Kidney glomerular epithelial cell (primary cell): ENCODE measurements around the gene TRAM2.
A peak's percentile ranks its signal among the peaks of the same experiment; 100 is the strongest.

Experiments used
- DNase-seq: peaks from one replicate; lab custom pipeline; 2025; lab: John Stamatoyannopoulos, UW

Gene TRAM2

GRCh38 chr6:52595000-52595795, 18.3 kb upstream of the TRAM2 start:
- peak; percentile 100 for DNase-seq

DNA sequence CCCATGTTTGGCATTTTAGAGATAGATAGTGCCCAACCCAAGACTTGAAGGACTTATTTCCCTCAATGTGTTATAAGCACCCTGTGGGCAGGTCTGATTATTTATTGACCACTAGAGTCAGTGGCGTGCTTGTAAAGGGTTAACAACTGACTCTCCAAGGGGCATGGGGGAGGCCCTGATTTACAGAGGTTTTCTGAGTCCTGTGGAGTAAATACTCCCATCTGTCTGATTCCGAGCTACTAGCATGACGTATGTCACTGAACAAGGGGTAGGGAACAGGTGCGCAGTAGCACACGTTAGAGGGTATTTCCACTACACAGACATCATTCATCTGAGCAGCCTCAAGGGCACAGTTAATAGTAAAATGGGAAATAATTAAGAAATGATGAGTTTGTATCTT, 17.4 kb upstream of the TRAM2 start:
- no peak for DNase-seq

DNA sequence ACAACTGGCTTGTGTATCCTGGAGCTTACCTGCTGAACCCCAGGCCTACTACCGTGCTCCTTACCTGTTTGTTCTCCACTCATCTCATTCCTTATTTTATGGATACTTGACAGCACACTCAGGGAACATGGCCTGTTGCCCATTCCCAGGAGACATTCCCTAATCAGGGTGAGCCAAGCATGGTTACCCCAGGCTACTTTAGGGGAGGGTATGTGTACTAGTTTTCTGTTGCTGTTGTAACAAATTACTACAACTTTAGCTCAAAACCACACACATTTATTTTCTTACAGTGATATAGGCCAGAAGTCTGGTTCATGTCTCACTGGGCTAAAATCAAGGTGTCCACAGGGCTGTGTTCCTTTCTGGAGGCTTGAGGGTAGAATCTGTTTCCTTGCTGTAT, 15.0 kb upstream of the TRAM2 start:
- DNase-seq, result no peak

GRCh38 chr6:52590152-52590891, 13.5 kb upstream of the TRAM2 start:
- DNase-seq, result peak; percentile 59

DNA sequence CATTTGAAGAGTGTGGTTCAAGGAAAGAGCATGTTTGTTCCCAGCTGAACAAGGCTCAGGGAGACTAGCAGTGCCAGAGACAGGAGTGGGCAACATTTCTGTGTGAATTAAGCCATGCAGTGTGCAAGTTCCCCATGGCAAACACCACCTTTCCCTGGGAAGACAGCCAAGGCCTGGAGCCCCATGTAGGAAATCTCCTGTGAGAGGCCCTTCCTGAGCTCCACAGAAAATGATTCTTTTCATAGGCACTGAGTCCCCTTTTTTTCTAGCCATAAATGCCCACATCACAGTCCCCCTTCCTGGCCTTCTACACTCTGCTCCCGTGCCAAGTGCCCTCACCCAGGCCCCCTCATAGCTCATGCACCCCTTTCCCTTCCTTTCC, 11.8 kb upstream of the TRAM2 start:
- DNase-seq, result no peak

GRCh38 chr6:52588087-52588709, 11.3 kb upstream of the TRAM2 start:
- no peak for DNase-seq

DNA sequence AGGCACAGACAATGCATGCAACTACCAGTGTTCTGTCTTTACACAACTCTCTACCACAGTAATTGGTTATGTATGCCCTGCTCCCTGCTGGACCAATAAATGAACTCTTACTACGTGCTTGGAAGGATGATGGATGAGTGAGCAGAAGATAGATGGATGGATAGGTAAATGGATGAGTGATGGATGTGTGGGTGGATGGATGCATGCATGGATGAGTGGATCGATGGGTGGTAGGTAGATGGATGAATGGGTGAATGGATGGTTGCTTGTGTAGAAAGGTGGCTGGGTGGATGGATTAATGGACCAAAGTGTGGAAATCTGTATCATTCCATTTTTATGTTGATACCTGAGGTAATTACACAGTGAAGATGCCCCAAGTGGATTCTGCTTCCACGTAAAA, 10.1 kb upstream of the TRAM2 start:
- peak; percentile 44 for DNase-seq

- DNase-seq, result no peak
Observed at GRCh38 chr6:52584203-52584602, 7.3 kb upstream of the TRAM2 start.

DNA sequence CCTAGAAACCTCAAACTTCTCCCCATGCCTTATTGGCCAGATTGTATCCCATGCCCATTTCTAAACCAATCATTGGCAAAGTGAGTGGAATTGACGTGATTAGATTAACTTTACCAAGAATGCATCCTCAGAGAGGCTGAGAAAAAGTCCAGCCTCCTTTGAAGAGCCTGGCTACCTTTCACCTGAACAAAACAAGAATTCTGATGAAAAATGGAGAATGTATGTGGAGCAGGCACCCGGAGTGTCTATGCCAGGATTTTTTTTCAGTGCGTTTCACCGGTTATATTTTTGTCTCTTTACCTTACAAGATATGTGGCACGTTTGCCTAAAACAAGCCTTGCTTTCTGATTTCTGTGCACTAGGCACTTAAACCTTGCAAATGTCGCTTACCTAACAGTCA, 6.1 kb upstream of the TRAM2 start:
- no peak for DNase-seq

GRCh38 chr6:52582446-52582845, 5.6 kb upstream of the TRAM2 start:
- DNase-seq, result no peak

- no peak for DNase-seq
Observed at GRCh38 chr6:52580905-52581304, 4.0 kb upstream of the TRAM2 start.

GRCh38 chr6:52579006-52579660, 2.3 kb upstream of the TRAM2 start:
- DNase-seq, result no peak

- DNase-seq, result no peak
Observed at GRCh38 chr6:52577778-52578463, 1.1 kb upstream of the TRAM2 start.

DNA sequence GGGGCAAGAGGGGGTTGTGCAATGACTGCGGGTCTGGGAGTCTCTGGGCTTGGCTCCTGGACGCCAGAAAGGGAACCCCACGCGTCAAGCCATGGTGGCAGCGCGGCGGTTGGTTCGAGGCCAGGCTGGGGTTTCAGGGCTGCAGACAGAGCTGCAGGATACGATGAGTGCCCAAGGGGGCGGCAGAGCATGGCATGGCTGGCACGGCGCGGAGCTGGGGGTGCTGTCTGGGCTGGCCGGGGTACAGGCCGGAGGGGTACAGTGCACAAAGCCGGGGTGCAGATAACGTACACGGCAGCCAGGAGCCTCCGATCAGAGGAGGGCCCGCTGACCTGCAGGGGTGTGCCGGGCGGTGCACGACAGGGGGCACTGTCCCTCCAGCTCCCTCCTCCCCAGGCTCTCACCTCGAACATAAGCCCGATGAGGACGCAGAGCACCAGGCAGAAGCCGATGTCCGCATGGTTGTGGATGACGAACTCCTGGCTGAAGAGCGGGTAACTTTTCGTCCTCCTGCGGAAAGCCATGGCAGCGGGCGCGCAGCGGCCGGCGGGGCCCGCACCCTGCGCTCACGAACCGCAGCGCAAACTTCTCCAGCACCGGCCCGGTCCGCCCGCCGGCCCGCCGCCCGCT, 353 bp downstream of the TRAM2 start:
- DNase-seq, result peak; percentile 62

GRCh38 chr6:52576054-52576391, 837 bp downstream of the TRAM2 start:
- DNase-seq, result no peak

DNA sequence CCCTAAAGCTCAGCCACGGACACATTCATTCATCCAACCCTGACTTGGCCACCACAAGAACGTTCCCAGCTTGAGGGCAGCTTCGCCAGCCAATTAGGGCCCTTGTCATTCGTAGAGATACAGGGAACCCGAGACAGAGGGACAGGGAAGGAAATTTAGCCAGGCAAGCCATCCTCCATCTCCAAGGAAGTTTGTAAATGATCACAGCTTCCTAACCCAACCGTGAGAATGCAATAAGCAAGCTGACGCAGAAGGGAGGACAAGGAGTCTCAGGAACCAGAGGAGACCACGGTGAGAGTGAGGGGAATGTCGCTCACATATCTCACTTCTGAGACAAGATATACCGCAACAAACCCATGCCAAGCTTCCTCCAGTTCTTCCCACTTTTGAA, 1.4 kb downstream of the TRAM2 start:
- DNase-seq, result no peak

- DNase-seq, result no peak
Observed at GRCh38 chr6:52574709-52575501, 2.0 kb downstream of the TRAM2 start.

GRCh38 chr6:52573295-52573694, 3.6 kb downstream of the TRAM2 start:
- peak; percentile 52 for DNase-seq

- no peak for DNase-seq
Observed at GRCh38 chr6:52572536-52572935, 4.3 kb downstream of the TRAM2 start.

DNA sequence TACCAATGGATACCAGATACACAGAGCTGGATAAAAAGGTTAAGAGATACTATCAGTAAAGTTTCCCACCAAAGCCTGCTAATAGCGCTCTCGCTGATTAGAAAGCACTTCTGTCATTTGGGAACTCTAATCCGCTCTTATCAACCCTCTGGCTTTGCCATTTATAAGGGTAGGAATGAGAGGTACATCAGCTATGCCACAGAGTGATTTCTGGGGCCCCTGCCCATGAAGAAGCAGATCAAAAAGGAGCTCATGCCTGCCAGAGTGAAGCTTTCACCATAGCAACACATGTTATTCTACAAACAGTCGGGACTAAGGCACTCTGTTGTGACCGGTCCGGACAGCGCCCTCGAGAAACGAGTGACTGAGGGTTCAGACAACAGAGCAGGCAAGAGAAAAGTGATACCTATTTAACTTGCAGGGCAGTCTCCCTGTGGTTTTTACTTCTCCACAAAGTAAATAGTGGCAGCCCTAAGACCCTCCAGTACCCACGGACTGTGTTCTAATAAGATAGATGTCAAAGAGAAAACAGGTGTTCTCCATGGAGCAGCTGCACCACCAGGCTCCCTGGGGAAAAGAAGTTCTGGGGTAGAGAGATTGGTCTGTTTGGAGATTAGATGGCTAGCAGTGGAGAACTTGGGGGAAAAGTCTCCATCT, 5.6 kb downstream of the TRAM2 start:
- no peak for DNase-seq
